NOMO-1 treated with DMSO at 0.1 percent for 48 hours (cell line): Measurements from ENCODE around the gene TBCEL.

ENCODE experiments used
- DNase-seq: peaks from one replicate; lab custom pipeline; 2025; ENCODE audit not compliant: unreplicated experiment; lab: John Stamatoyannopoulos, UW

Gene TBCEL

GRCh38 chr11:121132211-121132976 lies 108.5 kb downstream of the TBCEL start:
- DNase-seq, result no peak

- no peak for DNase-seq
Observed at GRCh38 chr11:121134741-121135312, 110.9 kb downstream of the TBCEL start.

GRCh38 chr11:121137005-121137404 lies 113.1 kb downstream of the TBCEL start:
- no peak for DNase-seq

- no peak for DNase-seq
Observed at GRCh38 chr11:121138259-121138658, 114.4 kb downstream of the TBCEL start.

GRCh38 chr11:121140369-121140768 lies 116.5 kb downstream of the TBCEL start:
- DNase-seq, result no peak
